ENCODE results near the gene ENSA.
"Not testable (repeated sequence)": the region's sequence is repeated elsewhere in the genome, so short reads cannot be mapped to it uniquely, and the experiment has no call there.

The ENSA gene

DNA sequence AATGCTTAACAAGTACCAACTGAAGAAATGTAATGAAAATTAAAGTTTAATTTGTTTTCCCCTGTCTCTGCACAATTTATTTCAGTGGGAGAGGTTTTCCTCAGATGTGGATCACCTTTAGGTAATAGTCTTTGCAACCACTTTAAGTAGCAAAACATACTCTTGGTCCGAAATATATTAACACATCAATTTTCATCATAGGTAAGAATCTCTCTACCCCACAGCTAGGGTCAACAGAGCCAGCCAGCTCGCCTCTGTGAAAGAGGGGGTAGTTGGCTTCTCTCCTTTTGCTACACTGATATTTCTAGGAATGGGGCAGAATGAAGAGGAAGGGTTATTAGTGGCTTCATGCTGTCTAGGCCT is 25.2 kb downstream of the ENSA start:
- DNase-seq (ENCODE audit: low read depth) = no peak
- TF ChIP-seq, protein P1, sequence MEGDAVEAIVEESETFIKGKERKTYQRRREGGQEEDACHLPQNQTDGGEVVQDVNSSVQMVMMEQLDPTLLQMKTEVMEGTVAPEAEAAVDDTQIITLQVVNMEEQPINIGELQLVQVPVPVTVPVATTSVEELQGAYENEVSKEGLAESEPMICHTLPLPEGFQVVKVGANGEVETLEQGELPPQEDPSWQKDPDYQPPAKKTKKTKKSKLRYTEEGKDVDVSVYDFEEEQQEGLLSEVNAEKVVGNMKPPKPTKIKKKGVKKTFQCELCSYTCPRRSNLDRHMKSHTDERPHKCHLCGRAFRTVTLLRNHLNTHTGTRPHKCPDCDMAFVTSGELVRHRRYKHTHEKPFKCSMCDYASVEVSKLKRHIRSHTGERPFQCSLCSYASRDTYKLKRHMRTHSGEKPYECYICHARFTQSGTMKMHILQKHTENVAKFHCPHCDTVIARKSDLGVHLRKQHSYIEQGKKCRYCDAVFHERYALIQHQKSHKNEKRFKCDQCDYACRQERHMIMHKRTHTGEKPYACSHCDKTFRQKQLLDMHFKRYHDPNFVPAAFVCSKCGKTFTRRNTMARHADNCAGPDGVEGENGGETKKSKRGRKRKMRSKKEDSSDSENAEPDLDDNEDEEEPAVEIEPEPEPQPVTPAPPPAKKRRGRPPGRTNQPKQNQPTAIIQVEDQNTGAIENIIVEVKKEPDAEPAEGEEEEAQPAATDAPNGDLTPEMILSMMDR (conservative IDR thresholded peaks at IDR 0.05; ENCODE audit: low read length) = no peak
- no peak overlapping the region for H3K4me3 ChIP-seq (ENCODE audit: low read length)

DNA sequence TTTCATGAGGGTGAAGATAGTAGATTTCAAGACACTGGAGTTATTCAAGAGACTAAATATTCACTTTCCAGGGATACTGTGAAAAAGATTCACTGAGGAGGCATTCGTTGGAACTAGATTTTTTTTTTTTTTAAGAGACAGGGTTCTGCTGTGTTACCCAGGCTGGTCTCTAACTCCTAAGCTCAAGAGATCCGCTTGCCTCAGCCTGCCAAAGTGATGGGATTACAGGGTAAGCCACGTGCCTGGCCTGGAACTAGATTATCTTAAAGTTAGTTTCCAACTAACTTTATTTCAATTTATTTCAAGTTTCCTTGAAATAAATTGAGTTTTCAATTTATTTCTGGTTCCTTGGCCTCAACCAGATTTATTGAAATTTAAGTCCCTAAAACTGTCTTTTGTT is 25.7 kb downstream of the ENSA start:
- H3K4me3 ChIP-seq (ENCODE audit: low read length) = no peak overlapping the region
- no peak for DNase-seq (ENCODE audit: low read depth)
- TF ChIP-seq, protein P1 (conservative IDR thresholded peaks at IDR 0.05; ENCODE audit: low read length) = no peak

DNA sequence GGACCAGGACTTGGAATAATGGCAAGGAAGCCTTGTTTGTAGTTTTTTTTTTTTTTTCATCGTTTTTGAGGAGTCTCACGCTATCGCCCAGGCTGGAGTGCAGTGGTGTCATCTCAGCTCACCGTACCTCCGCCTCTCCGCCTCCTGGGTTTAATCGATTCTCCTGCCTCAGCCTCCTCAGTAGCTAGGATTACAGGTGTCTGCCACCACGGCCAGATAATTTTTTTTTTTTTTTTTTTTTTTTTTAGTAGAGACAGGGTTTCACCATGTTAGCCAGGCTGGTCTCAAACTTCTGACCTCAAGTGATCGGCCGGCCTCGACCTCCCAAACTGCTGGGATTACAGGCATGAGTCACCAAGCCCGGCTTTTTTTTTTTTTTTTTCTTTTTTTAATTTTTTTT is 27.0 kb downstream of the ENSA start:
- H3K4me3 ChIP-seq (ENCODE audit: low read length); DNase-seq (ENCODE audit: low read depth): not testable (repeated sequence)

DNA sequence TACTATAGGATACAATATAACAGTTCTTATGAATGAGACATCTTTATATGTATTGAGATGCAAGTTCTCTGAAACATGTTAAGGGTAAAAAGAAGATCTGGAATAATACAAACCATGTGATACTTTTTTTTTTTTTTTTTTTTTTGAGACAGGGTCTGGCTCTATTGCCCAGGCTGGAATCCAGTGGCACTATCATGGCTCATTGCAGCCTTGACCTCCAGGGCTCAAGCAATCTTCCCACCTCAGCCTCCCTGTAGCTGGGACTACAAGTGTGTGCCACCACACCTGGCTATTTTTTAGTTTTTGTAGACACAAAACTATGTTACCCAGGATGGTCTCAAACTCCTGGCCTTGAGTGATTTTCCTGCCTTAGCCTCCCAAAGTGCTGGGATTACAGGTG is 27.9 kb downstream of the ENSA start:
- no peak for DNase-seq (ENCODE audit: low read depth)
- TF ChIP-seq, protein P1 (conservative IDR thresholded peaks at IDR 0.05; ENCODE audit: low read length) = no peak
- no peak overlapping the region for H3K4me3 ChIP-seq (ENCODE audit: low read length)

DNA sequence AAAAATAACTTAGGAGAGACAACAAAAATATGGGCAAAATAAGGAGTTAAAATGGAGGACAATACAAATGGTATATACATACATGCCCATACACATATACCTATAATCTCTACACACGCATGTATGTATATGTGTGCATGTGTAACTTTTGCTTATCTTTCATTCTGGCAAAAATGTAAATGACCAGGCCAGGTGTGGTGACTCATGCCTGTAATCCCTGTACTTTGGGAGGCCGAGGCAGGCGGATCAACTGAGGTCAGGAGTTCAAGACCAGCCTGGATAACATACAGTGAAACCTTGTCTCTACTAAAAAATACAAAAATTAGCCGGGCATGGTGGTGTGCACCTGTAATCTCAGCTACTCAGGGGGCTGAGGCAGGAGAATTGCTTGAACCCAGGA is 31.1 kb downstream of the ENSA start:
- not testable (repeated sequence) for DNase-seq (ENCODE audit: low read depth); H3K4me3 ChIP-seq (ENCODE audit: low read length)

DNA sequence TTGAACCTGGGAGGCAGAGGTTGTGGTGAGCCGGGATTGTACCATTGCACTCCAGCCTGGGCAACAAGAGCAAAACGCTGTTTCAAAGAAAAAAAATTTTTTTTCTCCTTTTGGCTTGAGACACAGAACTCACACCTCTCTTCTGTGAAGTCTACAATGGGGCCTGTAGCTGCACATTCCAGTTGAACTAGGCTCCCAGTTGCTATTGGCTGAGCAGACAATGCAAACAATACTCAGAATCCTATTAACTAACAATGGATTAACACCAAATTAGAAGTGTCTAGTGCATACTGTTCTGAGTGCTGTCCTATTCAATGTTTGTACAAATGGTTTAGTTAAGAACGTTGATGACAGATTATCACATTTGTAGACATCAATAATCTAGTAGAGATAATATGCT is 32.4 kb downstream of the ENSA start:
- TF ChIP-seq, protein P1 (conservative IDR thresholded peaks at IDR 0.05; ENCODE audit: low read length) = no peak

DNA sequence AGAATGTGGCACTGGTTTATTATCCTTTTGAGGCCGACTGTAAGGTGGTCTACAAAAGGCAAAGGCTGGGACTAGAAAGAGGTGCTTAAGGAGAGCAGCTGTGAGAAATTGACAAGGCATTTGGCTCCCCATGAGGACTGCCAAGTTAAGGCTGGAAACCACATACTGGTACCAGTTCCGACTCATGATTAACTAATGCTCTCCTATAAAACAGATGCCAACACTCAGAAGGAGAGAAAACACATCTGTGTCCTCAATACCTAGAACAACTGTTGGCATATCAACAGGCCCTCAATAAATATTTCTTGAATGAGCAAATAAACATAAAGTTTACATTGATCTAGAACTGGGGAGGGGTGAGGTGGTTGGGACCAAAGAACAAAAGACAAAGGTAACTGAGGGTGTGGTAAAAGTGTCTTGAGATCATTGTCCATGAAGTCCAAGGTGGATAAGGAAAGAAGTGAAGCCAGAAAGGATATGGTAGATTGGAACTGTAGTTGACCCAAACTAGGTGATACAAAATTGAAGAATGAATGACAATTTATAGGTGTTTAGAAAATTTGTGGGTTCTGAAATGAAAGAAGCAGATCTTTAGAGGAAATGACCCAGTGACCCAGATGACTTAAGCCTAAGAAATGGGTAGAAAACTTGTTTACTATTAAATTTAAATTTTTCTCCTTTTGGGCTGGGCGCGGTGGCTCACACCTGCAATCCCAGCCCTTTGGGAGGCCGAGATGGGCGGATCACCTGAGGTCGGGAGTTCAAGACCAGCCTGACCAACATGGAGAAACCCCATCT is 33.1 kb downstream of the ENSA start:
- no peak overlapping the region for H3K4me3 ChIP-seq (ENCODE audit: low read length)
- peak; percentile 74 for DNase-seq (ENCODE audit: low read depth)
- TF ChIP-seq, protein P1 (conservative IDR thresholded peaks at IDR 0.05; ENCODE audit: low read length) = no peak

More for the DNA sequence above, 32.4 kb downstream of the ENSA start:
- DNase-seq (ENCODE audit: low read depth) = no peak
- no peak overlapping the region for H3K4me3 ChIP-seq (ENCODE audit: low read length)

DNA sequence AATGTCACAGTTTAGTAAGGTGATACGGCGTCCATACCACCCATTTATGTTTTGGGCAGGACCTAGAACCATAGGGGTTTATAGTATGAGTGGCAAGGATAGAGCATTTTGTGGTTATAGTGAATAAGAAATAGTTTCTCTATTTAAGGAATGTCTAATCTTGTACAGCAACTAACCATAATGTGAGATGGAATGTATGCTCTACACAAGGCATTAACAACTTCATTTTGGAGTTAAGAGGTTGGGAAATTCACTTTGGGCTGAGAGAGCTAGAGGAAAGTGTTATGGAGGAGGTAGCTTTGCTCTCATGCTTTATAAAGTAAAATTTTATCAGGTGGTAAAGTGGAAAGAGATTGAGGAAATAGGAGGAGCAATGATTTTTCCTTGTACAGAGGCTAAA is 47.0 kb downstream of the ENSA start:
- TF ChIP-seq, protein P1 (conservative IDR thresholded peaks at IDR 0.05; ENCODE audit: low read length) = no peak

DNA sequence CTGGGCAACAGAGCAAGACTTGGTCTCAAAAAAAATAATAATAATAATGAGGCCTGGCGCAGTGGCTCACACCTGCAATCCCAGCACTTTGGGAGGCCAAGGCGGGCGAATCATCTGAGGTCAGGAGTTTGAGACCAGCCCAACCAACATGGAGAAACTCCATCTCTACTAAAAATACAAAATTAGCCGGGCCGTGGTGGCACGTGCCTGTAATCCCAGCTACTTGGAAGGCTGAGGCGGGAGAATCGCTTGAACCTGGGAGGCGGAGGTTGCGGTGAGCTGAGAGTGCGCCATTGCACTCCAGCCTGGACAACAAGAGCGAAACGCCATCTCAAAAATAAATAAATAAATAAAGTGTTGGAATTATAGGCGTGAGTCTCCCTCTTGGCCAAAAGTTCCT is 47.5 kb downstream of the ENSA start:
- DNase-seq (ENCODE audit: low read depth); H3K4me3 ChIP-seq (ENCODE audit: low read length): not testable (repeated sequence)

More for the DNA sequence above, 47.0 kb downstream of the ENSA start:
- H3K4me3 ChIP-seq (ENCODE audit: low read length) = no peak overlapping the region
- DNase-seq (ENCODE audit: low read depth) = peak; percentile 67

DNA sequence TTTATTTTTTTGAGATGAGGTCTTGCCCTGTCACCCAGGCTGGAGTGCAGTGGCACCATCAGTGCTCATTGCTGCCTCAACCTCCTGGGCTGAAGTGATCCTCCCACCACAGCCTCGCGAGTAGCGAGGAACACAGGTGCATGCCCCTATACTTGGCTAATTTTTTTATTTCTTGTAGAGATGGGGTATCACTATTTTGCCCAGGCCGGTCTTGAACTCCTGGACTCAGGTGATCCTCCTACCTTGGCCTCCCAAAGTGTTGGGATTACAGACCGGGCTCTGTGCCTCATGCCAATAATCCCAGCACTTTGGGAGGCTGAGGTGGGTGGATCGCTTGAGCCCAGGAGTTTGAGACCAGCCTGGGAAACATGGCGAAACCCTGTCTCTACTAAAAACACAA is 48.0 kb downstream of the ENSA start:
- not testable (repeated sequence) for DNase-seq (ENCODE audit: low read depth); H3K4me3 ChIP-seq (ENCODE audit: low read length)

DNA sequence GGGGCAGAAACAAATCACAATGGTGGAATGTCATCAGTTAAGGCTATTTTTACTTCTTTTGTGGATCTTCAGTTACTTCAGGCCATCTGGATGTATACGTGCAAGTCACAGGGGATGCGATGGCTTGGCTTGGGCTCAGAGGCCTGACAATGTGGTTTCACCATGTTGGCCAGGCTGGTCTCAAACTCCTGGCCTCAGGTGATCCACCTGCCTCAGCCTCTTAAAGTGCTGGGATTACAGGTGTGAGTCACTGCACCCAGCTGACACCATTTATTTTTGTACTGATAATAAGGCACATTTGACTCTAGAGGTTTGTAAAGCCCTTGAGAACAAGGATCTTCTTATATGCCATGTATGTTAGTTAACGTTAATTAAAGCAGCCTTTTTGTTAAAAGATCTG is 48.4 kb downstream of the ENSA start:
- DNase-seq (ENCODE audit: low read depth); H3K4me3 ChIP-seq (ENCODE audit: low read length): not testable (repeated sequence)

Data from AG10803 (cell line).